HG03520 (cell line): Measurements from ENCODE around the gene BPIFB2.

Experiments used
- ATAC-seq: cut with Tn5 transposase; IDR thresholded peaks from one replicate; pipeline ENCODE4 v1.9.1; 2021; ENCODE audit warnings: mild to moderate bottlenecking, moderate library complexity; ENCODE audit not compliant: unreplicated experiment

BPIFB2 gene

GRCh38 chr20:33005908-33006775 lies 1.4 kb upstream of the BPIFB2 start:
- no peak for ATAC-seq

- no peak for ATAC-seq
Observed at GRCh38 chr20:33006776-33007375, 628 bp upstream of the BPIFB2 start.

GRCh38 chr20:33008336-33009213 lies 1.1 kb downstream of the BPIFB2 start:
- ATAC-seq: no peak

GRCh38 chr20:33009214-33010132 lies 2.0 kb downstream of the BPIFB2 start:
- ATAC-seq: no peak

- ATAC-seq: no peak
Observed at GRCh38 chr20:33010133-33010504, 2.6 kb downstream of the BPIFB2 start.

- no peak for ATAC-seq
Observed at GRCh38 chr20:33010674-33011449, 3.4 kb downstream of the BPIFB2 start.

GRCh38 chr20:33012327-33013189 lies 5.1 kb downstream of the BPIFB2 start:
- ATAC-seq: no peak

GRCh38 chr20:33013701-33014326 lies 6.3 kb downstream of the BPIFB2 start:
- no peak for ATAC-seq

- ATAC-seq: no peak
Observed at GRCh38 chr20:33014336-33015113, 7.0 kb downstream of the BPIFB2 start.

GRCh38 chr20:33015114-33015484 lies 7.6 kb downstream of the BPIFB2 start:
- no peak for ATAC-seq

GRCh38 chr20:33015700-33016580 lies 8.4 kb downstream of the BPIFB2 start:
- ATAC-seq: no peak

GRCh38 chr20:33016581-33017109 lies 9.1 kb downstream of the BPIFB2 start:
- no peak for ATAC-seq

GRCh38 chr20:33017542-33017941 lies 10.0 kb downstream of the BPIFB2 start:
- ATAC-seq: no peak

- ATAC-seq: no peak
Observed at GRCh38 chr20:33018169-33018931, 10.8 kb downstream of the BPIFB2 start.

- no peak for ATAC-seq
Observed at GRCh38 chr20:33019465-33020277, 12.2 kb downstream of the BPIFB2 start.
